GM18868 (cell line): ENCODE data around the gene RHOJ.
"Not testable (repeated sequence)": the region's sequence is repeated elsewhere in the genome, so short reads cannot be mapped to it uniquely, and the experiment has no call there.

ENCODE experiments used
- ATAC-seq: cut with Tn5 transposase; IDR thresholded peaks from one replicate; pipeline ENCODE4 v1.9.1; 2021; ENCODE audit warnings: mild to moderate bottlenecking, moderate library complexity; ENCODE audit not compliant: unreplicated experiment

RHOJ gene

DNA sequence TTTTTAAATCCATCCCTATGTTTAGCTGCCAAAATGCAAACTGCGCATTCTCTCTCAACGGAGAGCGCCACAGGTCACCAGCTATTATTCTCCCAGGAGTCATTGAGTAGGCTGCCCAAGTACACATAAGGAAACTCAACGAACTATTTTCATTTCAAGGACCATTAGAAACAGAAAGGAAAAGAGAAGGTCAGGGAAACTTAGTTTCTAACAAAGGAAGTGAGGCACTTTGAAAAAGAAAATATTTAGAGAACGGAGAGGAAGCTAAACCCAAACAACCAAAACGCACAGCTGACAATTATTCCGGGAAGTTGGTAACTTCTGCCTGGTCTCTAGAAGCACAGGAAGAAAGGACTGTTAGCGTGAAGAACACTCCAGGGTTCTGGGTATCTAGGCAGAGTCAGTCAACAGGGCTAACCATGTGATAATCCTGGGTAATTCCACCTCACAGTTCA lies 91.0 kb downstream of the RHOJ start:
- no peak for ATAC-seq

DNA sequence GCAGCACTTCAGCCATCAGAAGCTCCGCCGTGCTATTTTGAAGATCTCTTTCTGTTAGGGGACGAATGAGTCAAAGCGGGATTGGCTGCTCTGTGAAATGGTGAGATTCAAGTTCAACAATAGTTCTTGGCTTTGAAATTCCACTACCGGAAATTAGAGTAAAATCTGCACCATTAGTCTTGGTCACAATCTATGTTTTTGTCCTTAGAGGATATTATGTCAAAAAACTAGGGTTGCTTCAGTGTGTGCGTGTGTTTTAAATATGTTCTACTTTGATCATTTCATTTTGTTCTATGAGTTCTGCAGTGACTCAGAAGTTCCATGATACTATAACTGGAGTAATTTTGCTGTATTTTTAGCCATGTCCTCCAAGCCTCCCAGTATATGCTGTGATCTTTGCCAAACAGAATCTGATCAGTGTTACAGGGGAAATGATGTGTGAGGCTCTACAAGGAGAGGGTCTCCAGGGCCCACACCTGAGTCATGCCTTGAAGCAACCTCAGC lies 91.9 kb downstream of the RHOJ start:
- ATAC-seq, result no peak

DNA sequence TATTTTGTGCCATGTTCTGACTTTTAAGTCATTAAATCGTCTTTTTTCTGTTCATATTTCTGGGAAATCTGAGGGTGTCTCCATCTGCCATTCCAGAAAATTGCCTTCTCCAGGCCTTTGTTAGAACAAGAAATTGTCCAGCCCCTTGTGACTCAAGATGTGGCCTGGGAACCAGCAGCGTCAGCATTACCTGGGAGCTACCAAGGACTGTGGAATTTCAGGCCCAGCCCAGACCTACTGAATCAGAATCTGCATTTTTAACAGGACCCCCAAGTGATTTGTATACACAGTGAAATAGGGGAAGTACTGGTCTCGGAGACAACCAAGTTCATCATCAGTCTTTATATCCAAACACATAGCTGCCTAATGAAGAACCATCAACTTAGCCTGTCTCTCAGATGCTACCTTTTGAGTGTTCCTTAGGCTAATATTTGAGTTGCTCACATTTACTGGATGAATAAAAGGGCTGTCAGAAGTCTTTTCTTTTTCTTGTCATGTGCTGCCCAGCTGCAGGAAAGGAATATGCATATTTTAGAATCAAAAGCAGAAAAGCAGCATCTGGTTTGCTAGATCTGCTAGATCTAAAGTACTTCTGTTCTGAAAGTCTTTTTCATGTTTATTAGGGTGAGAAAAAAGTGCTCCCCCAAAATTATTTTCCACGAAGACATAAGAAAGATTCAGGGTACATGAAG lies 93.3 kb downstream of the RHOJ start:
- ATAC-seq, result no peak

DNA sequence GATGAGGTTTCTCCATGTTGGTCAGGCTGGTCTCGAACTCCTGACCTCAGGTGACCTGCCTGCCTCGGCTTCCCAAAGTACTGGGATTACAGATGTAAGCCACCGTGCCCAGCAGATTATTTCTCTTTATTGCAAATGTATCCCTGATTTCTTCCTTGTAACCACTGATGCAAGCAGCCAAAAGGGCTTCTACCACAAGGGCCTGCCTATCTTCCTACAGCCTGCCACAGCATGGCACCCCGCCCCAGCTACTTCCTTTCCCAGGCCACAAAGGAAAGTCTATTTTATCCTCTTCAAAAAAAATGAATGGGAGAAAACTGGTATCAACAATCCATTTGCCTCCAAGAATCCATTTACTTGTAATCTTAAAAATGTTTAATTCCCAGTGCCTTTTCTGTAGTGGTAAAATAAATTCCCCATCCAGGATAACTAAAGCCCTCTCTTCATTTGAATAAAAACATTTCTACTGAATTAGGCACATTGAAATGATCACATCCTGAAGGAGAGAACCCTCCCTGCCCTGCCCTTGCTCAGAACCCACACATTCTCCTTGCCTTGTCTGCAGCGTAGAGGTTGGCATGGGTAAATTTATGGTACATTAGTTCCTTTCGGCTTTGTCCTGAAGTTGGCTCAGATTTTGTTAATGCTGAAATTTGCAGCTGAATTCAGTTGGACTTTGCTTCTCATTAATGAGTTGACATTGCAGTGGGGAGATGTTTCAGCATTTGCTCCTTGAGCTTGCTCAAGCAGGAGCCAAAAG lies 95.3 kb downstream of the RHOJ start:
- ATAC-seq, result no peak

DNA sequence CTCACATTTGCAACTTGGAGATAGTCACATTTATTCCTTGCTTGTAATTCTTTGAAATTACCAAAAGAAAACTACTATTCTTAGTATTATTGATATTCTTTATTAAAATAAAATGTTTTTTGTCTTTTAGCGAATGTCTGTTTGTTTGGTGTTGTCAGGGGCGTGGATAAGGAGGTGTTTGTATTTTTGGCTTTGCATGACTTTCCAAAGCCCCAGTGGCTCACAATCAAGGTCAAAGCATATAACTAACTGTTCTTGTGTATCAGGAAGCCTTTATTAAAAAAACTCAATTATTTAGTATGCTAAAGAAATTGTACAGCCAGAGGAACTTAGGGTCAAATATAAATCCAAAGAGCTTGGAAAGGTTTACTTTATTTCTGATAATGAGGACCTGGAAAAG lies 96.6 kb downstream of the RHOJ start:
- ATAC-seq, result no peak

DNA sequence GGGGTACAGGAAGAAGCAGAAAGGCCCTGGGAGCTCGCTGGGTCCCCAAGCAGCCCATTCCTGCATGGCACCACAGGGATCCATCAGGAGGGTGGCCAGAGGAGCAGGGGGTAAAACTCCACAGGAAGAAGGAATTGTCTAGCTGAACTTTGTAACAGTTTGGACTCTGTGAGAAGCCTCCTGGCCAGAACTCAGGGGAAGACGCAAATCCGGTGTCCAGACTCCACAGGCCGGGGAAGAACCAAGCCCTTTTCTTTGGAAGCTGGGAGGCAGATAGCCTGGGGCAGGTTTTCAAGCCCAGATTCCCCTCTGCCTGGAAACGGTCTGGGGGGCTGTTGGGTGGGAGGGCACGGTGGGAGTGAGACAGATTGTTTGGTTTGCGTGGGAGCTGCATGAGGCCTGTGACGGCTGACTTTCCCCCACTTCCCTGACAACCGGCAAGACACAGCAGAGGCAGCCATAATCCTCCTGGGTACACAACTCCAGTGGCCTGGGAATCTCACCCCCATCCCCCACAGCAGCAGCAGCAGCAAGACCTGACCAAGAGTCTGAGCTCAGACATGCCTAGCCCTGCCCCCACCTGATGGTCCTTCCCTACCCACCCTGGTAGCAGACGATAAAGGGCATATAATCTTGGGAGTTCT lies 97.8 kb downstream of the RHOJ start:
- no peak for ATAC-seq

DNA sequence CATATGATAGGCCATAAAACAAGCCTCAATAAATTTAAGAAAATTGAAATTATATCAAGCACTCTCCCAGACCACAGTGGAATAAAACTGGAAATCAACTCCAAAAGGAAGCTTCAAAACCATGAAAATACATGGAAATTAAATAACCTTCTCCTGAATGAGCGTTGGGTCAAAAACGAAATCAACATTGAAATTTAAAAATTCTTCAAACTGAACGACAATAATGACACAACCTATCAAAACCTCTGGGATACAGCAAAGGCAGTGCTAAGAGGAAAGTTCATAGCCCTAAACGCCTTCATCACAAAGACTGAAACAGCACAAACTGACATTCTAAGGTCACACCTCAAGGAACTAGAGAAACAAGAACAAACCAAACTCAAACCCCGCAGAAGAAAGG lies 100.2 kb downstream of the RHOJ start:
- ATAC-seq, result not testable (repeated sequence)

DNA sequence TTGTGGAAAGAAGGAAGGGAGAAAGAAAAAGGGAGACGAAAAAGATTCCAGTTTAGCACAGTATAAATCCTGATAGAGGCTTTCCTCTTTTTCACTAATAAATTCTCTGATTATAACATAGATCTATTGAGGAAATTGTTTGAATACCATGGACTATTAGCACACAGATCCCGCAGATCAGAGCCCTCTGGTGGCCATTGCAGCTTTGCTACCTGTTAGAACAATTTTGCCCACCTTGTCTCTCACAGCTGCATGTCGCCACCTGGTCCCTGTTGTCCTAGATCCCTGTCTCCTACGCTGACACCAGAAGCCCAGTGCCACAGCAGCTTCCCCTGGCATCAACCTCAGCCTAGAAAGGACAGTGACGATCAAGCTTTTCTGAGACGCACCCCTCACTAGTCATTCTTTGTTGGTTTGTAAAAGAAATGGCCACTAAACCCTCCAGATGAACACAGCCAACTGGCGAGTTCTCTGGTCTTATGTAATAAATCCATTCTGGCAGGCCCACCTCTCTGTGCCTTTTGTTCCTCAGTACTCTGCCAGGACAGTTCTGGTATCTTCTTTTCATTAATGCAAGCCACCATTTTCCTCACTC lies 104.6 kb downstream of the RHOJ start:
- peak; percentile 66 for ATAC-seq

DNA sequence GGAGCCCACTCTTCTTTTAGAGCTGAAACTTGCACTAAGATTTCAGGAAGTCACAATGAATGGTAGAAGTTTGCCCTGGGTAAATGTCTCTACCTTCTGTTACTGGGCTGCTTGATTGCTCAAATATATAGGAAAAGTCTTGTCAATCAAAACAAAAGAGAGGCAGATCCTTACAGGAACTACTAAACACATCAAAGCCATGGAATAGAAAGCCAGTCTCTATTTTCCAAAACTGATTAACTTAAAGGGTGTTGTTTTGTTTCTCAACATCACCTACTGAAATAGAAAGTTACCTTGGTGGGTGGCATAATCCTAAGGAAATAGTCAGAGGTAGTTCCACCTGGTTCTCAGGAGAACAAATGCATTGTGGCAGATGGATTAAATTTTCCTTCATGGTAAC lies 114.6 kb downstream of the RHOJ start, which contains the start of gene GPHB5:
Gene GPHB5, minus strand, starts transcription at position 101 of the 400 bp plus-strand sequence. CDS start 1,086 bp downstream, outside the sequence.
- no peak for ATAC-seq

DNA sequence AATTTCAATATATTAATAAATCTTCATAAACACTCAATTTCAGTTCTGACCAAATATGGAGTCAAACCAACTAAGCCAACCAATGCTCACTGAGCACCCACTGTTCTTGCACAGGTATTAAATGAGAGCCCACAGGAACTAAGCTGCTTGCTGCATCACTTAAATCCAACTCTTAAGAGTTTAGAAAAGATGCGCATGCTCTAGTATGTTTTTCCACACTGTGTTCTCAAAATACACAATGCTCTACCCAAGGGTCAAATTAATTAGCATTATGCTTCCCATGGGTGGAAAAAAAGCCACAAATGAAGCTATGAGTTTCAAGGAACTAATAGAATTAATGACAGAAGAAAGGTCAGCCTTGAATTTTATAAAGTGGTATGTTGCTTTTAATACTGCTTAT lies 118.2 kb downstream of the RHOJ start:
- ATAC-seq, result no peak

DNA sequence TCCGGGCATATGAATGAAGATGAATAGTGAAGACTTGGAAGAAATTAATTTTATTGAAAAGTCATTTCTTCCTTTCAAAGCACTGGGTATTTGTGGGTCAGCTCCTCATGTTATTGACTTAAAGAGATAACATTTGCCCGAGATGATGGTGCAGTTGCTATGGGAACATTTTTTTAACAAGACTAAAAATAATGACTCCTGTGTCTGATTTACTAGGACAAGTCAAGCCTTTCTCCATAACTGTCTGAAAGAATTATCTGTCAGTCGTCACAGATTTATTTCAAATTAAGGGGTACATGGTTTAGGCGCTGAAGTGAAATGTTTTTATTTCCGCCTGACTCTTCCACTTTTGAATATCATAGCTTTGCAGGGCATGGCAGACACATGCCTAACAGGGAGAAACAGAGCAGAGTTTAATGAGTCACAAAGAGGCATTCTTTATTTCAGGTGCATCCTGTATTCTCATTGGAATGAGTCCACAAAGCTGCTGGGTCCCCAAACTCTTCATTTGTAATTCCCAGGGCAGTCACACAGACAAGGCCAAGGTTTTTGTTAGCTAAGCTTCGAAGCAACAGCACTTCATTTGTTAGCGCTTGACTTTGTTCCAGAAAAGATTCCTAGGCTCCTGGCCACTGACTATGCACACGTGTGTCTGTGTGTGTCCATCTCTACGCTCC lies 118.8 kb downstream of the RHOJ start:
- ATAC-seq, result no peak

DNA sequence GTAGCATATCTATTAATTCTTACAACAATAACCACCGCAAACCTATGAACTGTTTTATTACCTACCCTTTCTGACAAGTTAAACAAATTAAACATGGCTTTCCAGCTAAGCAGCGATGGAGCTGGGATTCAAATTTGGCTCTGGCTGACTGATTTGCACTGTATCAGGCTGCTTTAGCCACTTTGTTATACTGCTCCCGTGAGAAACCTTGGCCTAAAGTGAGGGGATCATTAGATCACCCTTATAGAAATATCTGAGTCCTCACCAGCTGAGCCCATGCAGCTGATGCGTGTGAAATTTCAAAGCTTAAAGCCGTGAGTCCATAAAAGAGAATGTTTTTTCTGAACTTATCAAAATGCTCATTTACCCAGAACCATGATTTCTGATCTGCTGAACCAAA lies 122.6 kb downstream of the RHOJ start:
- no peak for ATAC-seq

DNA sequence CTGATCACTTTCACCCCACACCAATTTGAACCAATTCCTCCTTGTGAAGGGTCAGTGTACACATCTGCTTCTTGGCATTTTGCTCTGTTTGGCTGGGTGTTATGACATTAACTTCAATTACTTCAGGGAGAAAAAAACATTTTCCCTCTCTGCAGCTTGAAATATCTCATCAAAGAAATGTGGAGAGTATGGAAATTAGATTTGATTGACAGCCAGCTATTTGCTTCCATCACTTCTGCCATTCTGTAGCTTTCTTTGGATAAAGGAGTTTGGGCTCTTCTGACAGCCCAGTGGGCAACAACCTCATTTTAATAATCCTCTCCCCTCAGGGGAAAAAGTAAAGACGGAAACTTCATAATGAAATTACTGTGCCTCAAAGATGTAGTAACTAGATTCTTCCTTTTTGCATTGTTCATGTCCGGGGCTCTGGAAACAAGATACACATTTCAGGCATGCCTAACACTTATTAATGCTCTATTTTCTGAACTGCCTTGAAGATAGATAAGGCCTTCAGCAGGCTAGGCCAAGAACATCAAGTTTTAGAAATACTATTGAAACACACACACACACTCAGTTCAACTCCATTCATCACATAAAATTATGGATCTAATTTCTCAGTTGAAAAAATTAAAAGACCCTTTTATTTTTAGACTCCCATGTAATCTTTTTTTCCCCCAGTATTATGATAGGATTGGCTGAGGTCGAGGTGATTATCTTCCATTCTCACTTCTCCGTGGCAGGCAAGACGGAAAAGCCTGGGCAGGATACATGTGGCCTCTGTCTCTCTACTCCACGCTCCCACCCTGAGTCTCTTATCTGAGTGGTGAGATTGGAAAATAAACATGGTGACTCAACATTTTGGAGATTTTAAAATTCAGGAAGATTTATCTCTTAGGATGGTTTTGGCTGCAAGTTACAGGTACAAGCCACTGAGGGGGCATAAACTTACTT lies 124.8 kb downstream of the RHOJ start:
- ATAC-seq, result no peak

DNA sequence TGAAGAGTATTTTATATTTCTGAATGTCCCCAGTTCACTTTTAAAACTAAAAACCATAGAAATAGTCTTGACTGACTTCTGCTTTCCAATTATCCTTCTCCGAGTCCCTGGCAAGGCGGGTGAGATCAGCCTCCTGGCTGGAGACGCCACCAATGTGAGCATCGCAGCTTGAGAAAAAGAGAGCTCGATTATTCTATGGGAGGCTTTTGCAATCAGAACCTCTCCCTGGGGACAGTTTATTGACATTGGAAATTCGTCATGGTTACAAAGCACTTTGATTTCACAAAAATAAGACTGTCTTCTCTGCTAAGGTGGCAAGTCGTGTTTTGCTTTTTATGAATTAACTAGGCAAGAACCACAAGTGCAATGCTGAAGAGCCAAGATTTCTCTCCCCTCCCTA lies 138.1 kb downstream of the RHOJ start:
- ATAC-seq, result no peak
